B cell (primary cell): Measurements from ENCODE around the gene PAPOLB. TPM values are rescaled to one million over a fixed set of nuclear protein-coding genes. Genes with fewer than 3 reads are reported as not detected.

ENCODE experiments used
- ATAC-seq: fragments of 200-7000 bp; cut with Tn5 transposase; one replicate; pipeline ENCODE4 v1.10.0; 2021; ENCODE audit warnings: low read depth, mild to moderate bottlenecking, moderate number of reproducible peaks, moderate library complexity
- CTCF ChIA-PET: fragments of 350-600 bp; sonication (Branson Sonifier 250); formaldehyde crosslinking; loops from one replicate; lab custom pipeline; 2021; ENCODE audit warnings: antibody characterized with exemption, inconsistent platforms; lab: Charles Lee
- POLR2A ChIA-PET: fragments of 350-600 bp; sonication (Branson Sonifier 250); formaldehyde crosslinking; loops from one replicate; lab custom pipeline; 2021; ENCODE audit warnings: antibody characterized with exemption; lab: Charles Lee
- DNase-seq: peaks from one replicate; pipeline ENCODE4 v3.0.0; 2013
- H2AFZ ChIP-seq: 2 replicates; pipeline ENCODE4 v1.6.1; 2012; ENCODE audit warnings: mild to moderate bottlenecking, low read depth, low read length; ENCODE audit not compliant: insufficient read depth, poor library complexity, severe bottlenecking
- H3K27ac ChIP-seq, 2 donors: 1 replicate in 1 of 2; 2 replicates in 1 of 2; pipeline ENCODE4 v1.5.1; 2012 to 2013; ENCODE audit warnings: low read length in 2 of 2, mild to moderate bottlenecking in 2 of 2, moderate library complexity in 1 of 2
- H3K27me3 ChIP-seq, 4 experiments: fragments of 200-600 bp in 1 of 4; sonication (generic) in 1 of 4; replicated peaks in 1 of 4; 1 replicate in 2 of 4; 2 replicates in 2 of 4; pipeline versions ENCODE4 v1.6.1 to v1.7.0; 2013 to 2016; ENCODE audit warnings: low read length in 3 of 4, mild to moderate bottlenecking in 2 of 4, mixed read lengths in 1 of 4, moderate library complexity in 1 of 4; ENCODE audit not compliant: insufficient read depth in 4 of 4, control insufficient read depth in 3 of 4; ENCODE audit errors: control extremely low read depth in 1 of 4
- H3K36me3 ChIP-seq, 2 experiments: replicated peaks in 1 of 2; 1 replicate in 1 of 2; 2 replicates in 1 of 2; pipeline versions ENCODE4 v1.6.1 to v1.7.1; 2013; ENCODE audit warnings: low read length in 1 of 2; ENCODE audit not compliant: insufficient read depth in 2 of 2, control insufficient read depth in 1 of 2; ENCODE audit errors: control extremely low read depth in 1 of 2, extremely low read depth in 1 of 2
- H3K4me1 ChIP-seq, 2 donors: fragments of 200-600 bp in 1 of 2; sonication (generic) in 1 of 2; 1 replicate in 1 of 2; 2 replicates in 1 of 2; pipeline versions ENCODE4 v1.5.1 to v1.6.1; 2013 to 2017; ENCODE audit warnings: low read length in 2 of 2; ENCODE audit not compliant: control insufficient read depth in 2 of 2, insufficient read depth in 2 of 2
- H3K4me2 ChIP-seq: replicated peaks from 2 replicates; pipeline ENCODE3; 2012; ENCODE audit warnings: mild to moderate bottlenecking, low read depth, low read length; ENCODE audit not compliant: poor library complexity, severe bottlenecking
- H3K4me3 ChIP-seq, 5 experiments: fragments of 200-600 bp in 1 of 5; sonication (generic) in 1 of 5; 1 replicate in 3 of 5; 2 replicates in 2 of 5; pipeline versions ENCODE4 v1.5.1 to v1.7.0; 2011 to 2016; ENCODE audit warnings: low read length in 4 of 5, mild to moderate bottlenecking in 4 of 5, low read depth in 2 of 5, control low read depth in 1 of 5, moderate library complexity in 1 of 5; ENCODE audit not compliant: insufficient read depth in 1 of 5; ENCODE audit errors: control extremely low read depth in 1 of 5, extremely low read depth in 1 of 5
- H3K79me2 ChIP-seq: fragments of 200-600 bp; sonication (generic); one replicate; pipeline ENCODE4 v1.6.0; 2016; ENCODE audit warnings: low read length; ENCODE audit not compliant: control insufficient read depth, insufficient read depth
- H3K9ac ChIP-seq: fragments of 200-600 bp; sonication (generic); 2 replicates; pipeline ENCODE4 v1.6.1; 2017; ENCODE audit warnings: mild to moderate bottlenecking, low read length, moderate library complexity
- H3K9me3 ChIP-seq, 3 donors: one replicate each; pipeline versions ENCODE4 v1.6.1 to v1.7.1; 2013; ENCODE audit warnings: low read length in 2 of 3; ENCODE audit not compliant: control insufficient read depth in 2 of 3, insufficient read depth in 1 of 3; ENCODE audit errors: control extremely low read depth in 1 of 3
- H4K20me1 ChIP-seq: 2 replicates; pipeline ENCODE4 v1.6.0; 2012; ENCODE audit warnings: mild to moderate bottlenecking, low read length; ENCODE audit not compliant: insufficient read depth, control insufficient read depth, poor library complexity, severe bottlenecking
- H3K27ac Mint-ChIP-seq: one replicate; pipeline ENCODE4 v1.8.0; 2021; ENCODE audit warnings: mixed read lengths
- H3K27me3 Mint-ChIP-seq: one replicate; pipeline ENCODE4 v1.8.0; 2021; ENCODE audit warnings: mixed read lengths
- H3K4me1 Mint-ChIP-seq: one replicate; pipeline ENCODE4 v1.8.0; 2021; ENCODE audit warnings: mixed read lengths
- H3K4me3 Mint-ChIP-seq: one replicate; pipeline ENCODE4 v1.8.0; 2021; ENCODE audit warnings: mixed read lengths
- H3K9me3 Mint-ChIP-seq: one replicate; pipeline ENCODE4 v1.8.0; 2022; ENCODE audit warnings: mixed read lengths; ENCODE audit not compliant: insufficient read depth
- EZH2 ChIP-seq: IDR thresholded peaks from 2 replicates; pipeline ENCODE4 v1.6.1; 2012; ENCODE audit warnings: borderline replicate concordance, low read depth, mild to moderate bottlenecking, moderate library complexity, low read length; ENCODE audit not compliant: insufficient read depth, poor library complexity, severe bottlenecking
- WGBS: methylation state at CpG from one replicate; pipeline ENCODE4 v1.1.5; 2013; ENCODE audit warnings: missing lambda C conversion rate; ENCODE audit not compliant: insufficient coverage; 5-methylcytosine and 5-hydroxymethylcytosine counted together
- intact Hi-C: fragments of 100-400 bp; cut with micrococcal nuclease; formaldehyde crosslinking; loops from one replicate; pipeline ENCODE4 v1.10.0; 2022
- polyA plus RNA-seq: library from polyadenylated mRNA; depleted of rRNA; stranded (reverse); fragments of >200 nt; gene quantifications from 2 replicates; pipeline ENCODE4 v1.2.3, GENCODE V29; 2012
- total RNA-seq, 2 donors: library from RNA; stranded (reverse); fragments of 120-200 nt in 1 of 2; gene quantifications; 1 replicate in 1 of 2; 2 replicates in 1 of 2; pipeline versions ENCODE4 v1.2.3 to v1.2.4, GENCODE V29; 2013 to 2022
- TF ChIP-seq, protein P1 (sequence below): fragments of 200-600 bp; IDR thresholded peaks from one replicate; pipeline ENCODE4 v1.8.0; 2022; ENCODE audit warnings: antibody characterized with exemption, mild to moderate bottlenecking

The PAPOLB gene
- total and polyA plus RNA-seq, 2 donors (not counting 1 experiment from before 2014, with no cell fraction given), result not detected

DNA sequence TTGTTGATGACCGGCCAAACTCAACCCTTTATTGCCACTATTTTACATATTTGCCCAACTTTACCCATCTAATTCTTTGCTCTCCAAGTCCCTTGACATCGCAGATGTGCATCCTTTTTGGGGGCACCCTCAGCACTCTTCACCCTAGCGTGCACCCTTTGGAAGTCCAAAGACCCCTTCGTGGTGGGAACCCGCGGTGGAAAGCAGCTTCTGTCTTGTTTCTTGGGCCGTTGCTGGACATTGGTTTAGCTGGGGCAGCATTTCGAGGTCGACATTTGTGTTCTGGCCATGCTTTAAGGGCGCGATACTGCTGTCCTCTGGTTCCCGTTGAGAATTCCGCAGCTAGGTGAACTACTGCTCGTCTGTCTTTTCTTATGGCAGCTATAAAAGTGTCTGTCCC, 326 bp upstream of the PAPOLB start:
- H3K4me1 Mint-ChIP-seq, result peaks cover 4% of the 10 kb centered on the region
- intact Hi-C loops, result no loop called here
- H3K9me3 ChIP-seq, result peaks cover 0 to 13% (median 1%) of the 10 kb centered on the region in 3 donors
- no peak for DNase-seq
- POLR2A ChIA-PET, result no interaction called here
- 92% methylated on average over 14 of the region's 14 CpGs for WGBS
- H3K27me3 ChIP-seq, result peaks cover 0 to 14% (median 8%) of the 10 kb centered on the region in 4 experiments
- no peaks in the 10 kb centered on the region for H4K20me1 ChIP-seq
- no peak for ATAC-seq
- H3K4me2 ChIP-seq, result peak overlapping the region; percentile 67
- peak overlapping the region in 4 of 5 experiments; percentile 34 to 54 (median 48) for H3K4me3 ChIP-seq
- H3K27ac ChIP-seq, result no peak overlapping the region
- TF ChIP-seq, protein P1, sequence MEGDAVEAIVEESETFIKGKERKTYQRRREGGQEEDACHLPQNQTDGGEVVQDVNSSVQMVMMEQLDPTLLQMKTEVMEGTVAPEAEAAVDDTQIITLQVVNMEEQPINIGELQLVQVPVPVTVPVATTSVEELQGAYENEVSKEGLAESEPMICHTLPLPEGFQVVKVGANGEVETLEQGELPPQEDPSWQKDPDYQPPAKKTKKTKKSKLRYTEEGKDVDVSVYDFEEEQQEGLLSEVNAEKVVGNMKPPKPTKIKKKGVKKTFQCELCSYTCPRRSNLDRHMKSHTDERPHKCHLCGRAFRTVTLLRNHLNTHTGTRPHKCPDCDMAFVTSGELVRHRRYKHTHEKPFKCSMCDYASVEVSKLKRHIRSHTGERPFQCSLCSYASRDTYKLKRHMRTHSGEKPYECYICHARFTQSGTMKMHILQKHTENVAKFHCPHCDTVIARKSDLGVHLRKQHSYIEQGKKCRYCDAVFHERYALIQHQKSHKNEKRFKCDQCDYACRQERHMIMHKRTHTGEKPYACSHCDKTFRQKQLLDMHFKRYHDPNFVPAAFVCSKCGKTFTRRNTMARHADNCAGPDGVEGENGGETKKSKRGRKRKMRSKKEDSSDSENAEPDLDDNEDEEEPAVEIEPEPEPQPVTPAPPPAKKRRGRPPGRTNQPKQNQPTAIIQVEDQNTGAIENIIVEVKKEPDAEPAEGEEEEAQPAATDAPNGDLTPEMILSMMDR, result no peak
- no peak for TF ChIP-seq EZH2
- H3K4me3 Mint-ChIP-seq, result peak overlapping the region; percentile 70
- H3K27me3 Mint-ChIP-seq, result peaks cover 47% of the 10 kb centered on the region
- peak overlapping the region; percentile 10 for H3K27ac Mint-ChIP-seq
- H3K79me2 ChIP-seq, result no peaks in the 10 kb centered on the region
- peak overlapping the region; percentile 72 for H2AFZ ChIP-seq
- H3K36me3 ChIP-seq, result no peaks in the 10 kb centered on the region
- CTCF ChIA-PET, result no interaction called here
- H3K9ac ChIP-seq, result peak overlapping the region; percentile 50
- peaks cover 9 to 11% of the 10 kb centered on the region in 2 donors for H3K4me1 ChIP-seq
- peaks cover 2% of the 10 kb centered on the region for H3K9me3 Mint-ChIP-seq

DNA sequence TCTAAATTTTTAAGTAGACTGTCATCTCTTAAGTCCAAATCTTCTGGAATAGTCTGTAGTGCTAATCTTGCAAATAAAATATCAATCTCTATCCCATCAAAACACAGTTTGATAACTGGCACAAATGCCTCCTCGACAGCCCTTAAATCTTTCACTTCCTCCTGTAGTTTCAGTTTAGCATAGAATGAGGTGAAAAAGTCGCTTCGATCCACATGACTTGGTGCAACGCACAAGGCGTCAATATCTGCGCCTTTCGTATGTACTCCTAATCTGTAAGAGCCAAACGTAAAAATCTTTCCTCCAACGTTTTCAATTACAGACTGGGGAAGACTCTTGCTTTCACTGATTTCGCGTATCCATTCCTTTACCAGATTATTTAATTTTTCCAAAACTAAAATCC, 603 bp downstream of the PAPOLB start:
- peak; percentile 44 for DNase-seq
- CTCF ChIA-PET, result no interaction called here

More for the DNA sequence above, 603 bp downstream of the PAPOLB start:
- Mint-ChIP-seq H3K4me1 (peaks cover 4% of the 10 kb centered on the region), H3K27ac (peak overlapping the region; percentile 66), H3K4me3 (peak overlapping the region; percentile 70), H3K9me3 (peaks cover 2% of the 10 kb centered on the region), H3K27me3 (peaks cover 47% of the 10 kb centered on the region)
- Histone ChIP-seq H3K27ac (peak overlapping the region; percentile 25 to 50), H3K4me3 (peak overlapping the region; percentile 21 to 54 (median 43)), H3K36me3 (no peaks in the 10 kb centered on the region), H3K9ac (peak overlapping the region; percentile 50), H3K79me2 (no peaks in the 10 kb centered on the region), H2AFZ (peak overlapping the region; percentile 72), H3K4me1 (peaks cover 9 to 11% of the 10 kb centered on the region in 2 donors), H3K9me3 (peaks cover 0 to 13% (median 1%) of the 10 kb centered on the region in 3 donors), H4K20me1 (no peaks in the 10 kb centered on the region), H3K27me3 (peaks cover 0 to 17% (median 8%) of the 10 kb centered on the region in 4 experiments), H3K4me2 (peak overlapping the region; percentile 67)
- WGBS, result 71% methylated on average over 10 of the region's 11 CpGs
- intact Hi-C loops, result no loop called here
- no peak for TF ChIP-seq EZH2
- TF ChIP-seq, protein P1, result no peak
- POLR2A ChIA-PET, result no interaction called here
- peak; percentile 43 for ATAC-seq
